PC-3 (cell line): ENCODE results near the gene PPARG.

Experiments
- EZH2 ChIP-seq: fragments of 300-600 bp; sonication (generic); IDR thresholded peaks from one replicate; pipeline ENCODE4 v1.6.1; 2017; ENCODE audit warnings: antibody characterized with exemption, mild to moderate bottlenecking, low read length; ENCODE audit not compliant: unreplicated experiment
- TF ChIP-seq, protein P1 (sequence below): fragments of 300-600 bp; sonication (generic); conservative IDR thresholded peaks from 2 replicates; pipeline ENCODE4 v1.5.1; 2017; ENCODE audit warnings: antibody characterized with exemption, low read depth, mild to moderate bottlenecking, low read length

DNA sequence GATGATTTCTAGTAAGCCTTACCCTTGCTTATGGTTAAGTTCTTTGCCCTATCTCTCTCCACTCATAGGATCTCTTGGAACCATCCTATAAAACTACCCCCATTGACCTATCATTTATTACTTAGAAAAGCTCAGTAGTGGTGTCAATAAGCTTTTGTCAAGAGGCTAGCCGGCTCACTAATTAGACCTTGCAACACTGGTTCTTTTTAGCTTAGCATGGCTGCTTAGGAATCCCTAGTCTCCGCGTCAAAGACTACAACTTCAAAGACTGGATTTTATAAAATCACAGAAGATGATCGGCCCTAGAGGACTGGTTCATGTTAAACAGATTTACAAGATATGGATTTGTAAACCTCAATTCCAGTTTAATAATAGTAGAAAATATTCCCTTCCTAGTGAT is 7.6 kb downstream of the PPARG start:
- TF ChIP-seq, protein P1, sequence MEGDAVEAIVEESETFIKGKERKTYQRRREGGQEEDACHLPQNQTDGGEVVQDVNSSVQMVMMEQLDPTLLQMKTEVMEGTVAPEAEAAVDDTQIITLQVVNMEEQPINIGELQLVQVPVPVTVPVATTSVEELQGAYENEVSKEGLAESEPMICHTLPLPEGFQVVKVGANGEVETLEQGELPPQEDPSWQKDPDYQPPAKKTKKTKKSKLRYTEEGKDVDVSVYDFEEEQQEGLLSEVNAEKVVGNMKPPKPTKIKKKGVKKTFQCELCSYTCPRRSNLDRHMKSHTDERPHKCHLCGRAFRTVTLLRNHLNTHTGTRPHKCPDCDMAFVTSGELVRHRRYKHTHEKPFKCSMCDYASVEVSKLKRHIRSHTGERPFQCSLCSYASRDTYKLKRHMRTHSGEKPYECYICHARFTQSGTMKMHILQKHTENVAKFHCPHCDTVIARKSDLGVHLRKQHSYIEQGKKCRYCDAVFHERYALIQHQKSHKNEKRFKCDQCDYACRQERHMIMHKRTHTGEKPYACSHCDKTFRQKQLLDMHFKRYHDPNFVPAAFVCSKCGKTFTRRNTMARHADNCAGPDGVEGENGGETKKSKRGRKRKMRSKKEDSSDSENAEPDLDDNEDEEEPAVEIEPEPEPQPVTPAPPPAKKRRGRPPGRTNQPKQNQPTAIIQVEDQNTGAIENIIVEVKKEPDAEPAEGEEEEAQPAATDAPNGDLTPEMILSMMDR, result no peak
- TF ChIP-seq EZH2, result no peak
